Hematopoietic multipotent progenitor cell treated with erythropoietin and hydrocortisone succinate and interleukin-3 and kit ligand, for 6 days (in vitro differentiated cells): Measurements from ENCODE around the gene CACNA1A.
A peak's percentile ranks its signal among the peaks of the same experiment; 100 is the strongest.
"Not testable (repeated sequence)": the region's sequence is repeated elsewhere in the genome, so short reads cannot be mapped to it uniquely, and the experiment has no call there.

Source experiments
- DNase-seq: peaks from one replicate; pipeline ENCODE4 v3.0.0-alpha.2; 2015

The CACNA1A gene

DNA sequence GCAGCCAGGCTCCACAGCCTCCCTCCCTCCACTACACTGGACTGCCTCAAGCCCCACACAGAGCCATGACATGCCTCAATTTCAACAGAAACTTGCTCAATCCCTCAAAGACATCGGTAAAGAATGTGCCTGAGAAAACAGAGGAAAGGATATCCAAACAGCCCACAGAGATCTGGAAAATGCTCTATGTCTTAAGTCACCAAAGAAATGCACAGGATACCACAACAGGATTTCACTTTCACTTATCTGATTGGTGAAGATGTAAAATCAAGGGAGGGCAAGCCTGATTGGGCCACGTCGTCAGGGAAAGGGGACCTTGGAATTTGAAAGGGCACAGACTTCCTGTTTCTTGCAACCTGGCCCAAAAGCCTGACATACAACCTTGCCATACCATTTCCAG is 14.2 kb downstream of the CACNA1A start:
- DNase-seq, result no peak

DNA sequence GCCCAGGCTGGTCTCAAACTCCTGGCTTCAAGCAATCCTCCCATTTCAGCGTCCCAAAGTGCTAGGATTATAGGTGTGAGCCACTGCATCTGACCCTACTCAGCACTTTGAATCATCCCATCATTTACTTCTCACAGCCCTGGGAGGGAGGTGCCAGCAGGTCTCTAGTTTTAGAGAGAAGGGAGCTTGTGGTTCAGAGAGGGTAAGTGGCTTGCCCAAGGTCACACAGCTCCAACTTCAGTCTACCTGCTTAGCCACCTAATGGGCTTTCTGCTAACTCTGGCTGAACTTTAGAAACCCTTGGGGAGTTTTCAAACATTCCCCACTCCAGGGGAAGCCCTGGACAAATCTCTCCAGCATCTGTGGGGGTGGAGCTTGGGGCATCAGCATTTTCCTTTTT is 18.3 kb downstream of the CACNA1A start:
- no peak for DNase-seq

DNA sequence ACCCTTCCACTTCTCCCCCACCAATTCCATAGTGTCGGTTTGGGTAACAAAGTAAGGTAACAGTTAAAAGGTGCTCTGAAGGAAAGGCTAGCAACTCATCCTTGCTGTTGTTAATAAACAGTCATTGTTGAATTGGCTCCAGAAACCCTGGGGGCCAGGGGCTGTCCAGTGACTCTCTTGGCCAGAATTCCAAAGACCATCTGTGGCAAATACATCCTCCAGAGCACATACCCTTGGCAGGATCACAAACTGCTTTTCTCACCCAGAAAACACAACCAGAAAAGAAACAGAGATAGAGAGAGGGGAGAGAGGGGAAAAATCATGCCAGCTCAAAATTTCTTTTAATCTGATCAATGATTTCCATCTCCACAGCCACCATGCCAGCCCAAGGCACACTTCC is 22.1 kb downstream of the CACNA1A start:
- no peak for DNase-seq

- no peak for DNase-seq
Observed at GRCh38 chr19:13483215-13483614, 23.1 kb downstream of the CACNA1A start.

DNA sequence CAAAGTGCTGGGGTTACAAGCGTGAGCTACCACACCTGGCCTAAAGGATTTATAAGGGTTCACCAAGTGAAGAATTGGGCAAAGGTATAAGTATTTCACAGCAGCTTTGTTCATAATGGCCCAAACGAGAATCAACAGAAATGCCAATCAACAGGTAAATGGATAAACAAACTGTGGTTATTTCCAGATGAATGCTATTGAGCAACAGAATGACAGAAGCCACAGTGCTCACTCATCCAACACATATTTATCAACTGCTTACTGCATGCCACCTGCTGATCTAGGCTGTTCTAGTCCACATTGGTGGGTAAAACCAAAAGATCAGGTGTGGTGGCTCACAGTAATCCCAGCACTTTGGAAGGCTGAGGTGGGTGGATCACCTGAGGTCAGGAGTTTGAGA is 27.7 kb downstream of the CACNA1A start:
- DNase-seq, result no peak

DNA sequence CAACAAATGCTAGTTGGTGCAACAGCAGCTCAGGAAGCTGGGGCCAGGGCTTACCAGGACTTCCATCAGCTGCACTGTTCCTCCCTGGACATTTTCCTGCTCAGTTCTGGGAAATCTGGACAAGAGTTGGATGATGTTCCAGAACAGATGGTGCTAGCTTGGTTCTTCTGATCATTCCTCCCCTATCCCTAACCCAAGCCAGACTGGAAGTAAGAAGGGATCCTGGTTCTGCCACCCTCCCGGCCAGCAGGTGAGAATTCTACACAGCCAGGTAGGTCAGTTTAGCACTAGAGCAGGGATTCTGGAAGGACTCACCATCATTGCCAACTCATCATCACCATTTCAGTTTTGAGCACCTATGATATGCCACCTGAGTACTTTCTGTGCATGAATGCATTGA is 30.2 kb downstream of the CACNA1A start:
- no peak for DNase-seq

- no peak for DNase-seq
Observed at GRCh38 chr19:13475044-13475443, 31.2 kb downstream of the CACNA1A start.

GRCh38 chr19:13466697-13467096 is 39.6 kb downstream of the CACNA1A start:
- no peak for DNase-seq

GRCh38 chr19:13463296-13463695 is 43.0 kb downstream of the CACNA1A start:
- peak; percentile 59 for DNase-seq

DNA sequence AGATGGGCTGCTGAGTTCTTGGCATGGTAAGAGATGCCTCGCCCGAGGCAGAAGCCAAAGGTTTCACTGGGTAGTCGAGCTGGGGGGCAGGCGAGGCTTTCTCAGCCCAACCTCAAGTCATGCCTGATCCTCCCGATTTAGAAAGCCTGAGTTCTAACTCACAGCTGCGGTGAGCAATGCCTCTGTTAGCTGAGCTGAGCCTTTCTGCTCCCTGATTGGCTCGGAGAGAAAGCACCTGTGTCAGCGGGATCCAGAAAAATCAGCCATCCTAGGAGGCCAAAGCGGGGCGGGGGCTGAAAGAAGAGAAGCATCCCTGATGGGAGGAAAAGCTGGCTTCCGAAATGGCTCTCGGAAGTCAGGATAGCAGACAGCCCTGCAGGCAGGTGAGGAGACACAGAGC is 44.7 kb downstream of the CACNA1A start:
- DNase-seq, result no peak

DNA sequence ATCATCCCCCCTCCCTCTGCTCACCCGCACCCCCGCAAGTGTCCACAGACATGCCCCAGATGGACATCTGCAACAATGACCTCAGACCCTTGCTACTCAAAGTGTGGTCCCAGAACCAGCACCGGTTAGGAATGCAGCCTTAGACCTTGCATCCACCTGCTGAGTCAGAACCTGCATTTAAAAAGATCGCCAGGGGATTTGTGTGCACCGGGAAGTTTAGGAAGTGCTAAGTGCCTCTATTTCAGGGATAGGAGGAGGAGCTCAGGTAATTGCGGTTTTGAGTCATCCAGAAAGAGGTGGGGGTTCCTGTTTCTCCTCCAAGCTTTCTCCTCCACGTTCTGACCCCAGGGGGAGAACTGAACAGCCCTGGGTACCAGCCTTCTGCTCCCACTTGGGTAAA is 46.2 kb downstream of the CACNA1A start:
- DNase-seq, result no peak

DNA sequence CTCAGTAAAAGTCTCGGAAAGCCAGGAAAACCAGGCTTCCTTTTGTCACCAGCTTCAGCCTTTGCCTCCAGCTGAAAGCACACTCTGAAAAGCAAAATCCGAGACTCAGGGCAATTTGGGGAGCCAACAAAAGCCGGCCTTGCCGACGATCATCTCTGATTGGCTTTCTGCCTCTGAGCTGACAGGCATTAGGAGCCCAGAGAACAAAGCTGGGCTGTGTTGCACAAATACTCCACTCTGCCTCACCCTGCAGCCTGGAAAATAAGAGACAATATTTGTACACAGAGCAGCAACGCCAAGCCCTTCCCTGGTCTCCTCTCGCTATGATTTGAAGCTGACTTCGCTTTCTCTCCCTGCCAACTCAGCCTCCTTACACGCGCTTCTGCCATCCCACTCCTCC is 46.9 kb downstream of the CACNA1A start:
- DNase-seq, result no peak

GRCh38 chr19:13451434-13451995 is 54.8 kb downstream of the CACNA1A start:
- no peak for DNase-seq

DNA sequence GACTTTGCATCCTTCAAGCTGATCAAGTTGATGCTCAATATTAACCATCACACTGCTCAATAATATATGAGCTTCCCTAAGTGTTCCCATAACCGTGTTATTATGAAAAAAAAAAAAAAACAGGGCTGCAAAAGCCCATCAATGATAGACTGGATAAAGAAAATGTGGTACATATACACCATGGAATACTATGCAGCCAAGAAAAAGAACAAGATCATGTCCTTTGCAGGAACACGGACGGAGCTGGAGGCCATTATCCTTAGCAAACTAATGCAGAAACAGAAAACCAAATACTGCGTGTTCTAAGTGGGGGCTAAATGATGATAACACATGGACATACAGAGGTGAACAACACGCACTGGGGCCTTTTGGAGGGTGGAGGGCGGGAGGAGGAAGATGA is 58.3 kb downstream of the CACNA1A start:
- DNase-seq, result no peak

DNA sequence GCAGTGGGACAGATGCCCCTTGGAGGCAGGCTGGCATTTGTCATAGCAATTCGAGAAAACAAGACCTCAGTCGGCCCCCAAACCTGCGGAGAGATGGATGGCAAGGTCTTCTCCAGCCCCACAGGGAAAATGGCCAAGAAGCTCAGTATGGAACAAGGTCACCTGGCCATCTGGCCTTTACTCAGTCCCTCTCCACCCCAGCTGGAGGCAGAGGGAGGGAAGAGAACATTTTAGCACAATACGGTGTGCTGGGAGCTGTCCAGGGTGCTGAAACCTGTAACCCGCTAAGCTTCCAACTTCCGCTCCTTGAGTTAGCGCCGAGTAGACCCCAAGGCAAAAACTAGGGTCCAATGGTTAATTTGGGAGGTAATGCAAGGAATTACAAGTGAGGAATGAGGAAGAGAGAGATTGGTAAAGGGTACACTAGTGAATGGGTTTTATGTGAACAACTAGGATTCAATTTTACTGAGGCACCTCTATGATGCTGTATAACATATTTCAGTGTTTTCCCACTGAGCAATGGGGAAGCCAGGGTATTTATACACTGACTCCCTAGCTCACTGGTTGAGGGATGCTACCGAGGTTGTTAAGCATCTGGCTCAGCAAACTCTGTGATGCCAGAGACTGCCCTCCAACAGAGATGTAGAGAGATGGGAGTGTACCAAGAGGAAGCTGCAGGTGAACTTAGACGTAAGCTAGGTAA is 64.3 kb downstream of the CACNA1A start:
- DNase-seq, result peak; percentile 80

- DNase-seq, result no peak
Observed at GRCh38 chr19:13437919-13438618, 68.2 kb downstream of the CACNA1A start.

- no peak for DNase-seq
Observed at GRCh38 chr19:13436352-13436751, 69.9 kb downstream of the CACNA1A start.

- DNase-seq, result peak; percentile 69
Observed at GRCh38 chr19:13430790-13431582, 75.3 kb downstream of the CACNA1A start.

DNA sequence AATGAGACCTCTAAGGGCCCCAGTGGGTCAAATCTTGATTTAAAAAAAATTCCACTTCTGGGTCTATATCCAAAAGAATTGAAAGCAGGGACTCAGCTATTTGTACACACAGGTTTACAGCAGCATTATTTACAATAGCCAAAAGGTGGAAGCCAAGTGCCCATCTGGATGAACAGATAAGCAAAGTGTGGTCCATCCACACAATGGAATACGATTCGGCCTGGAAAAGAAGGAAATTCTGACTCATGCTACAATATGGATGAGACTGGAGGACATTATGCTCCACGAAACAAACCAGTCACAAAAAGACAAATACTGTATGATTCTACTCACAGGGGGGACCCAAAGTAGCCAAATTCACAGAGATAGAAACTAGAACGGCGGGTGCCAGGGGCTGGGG is 76.7 kb downstream of the CACNA1A start:
- no peak for DNase-seq

- peak; percentile 57 for DNase-seq
Observed at GRCh38 chr19:13428352-13428751, 77.9 kb downstream of the CACNA1A start.

- DNase-seq, result no peak
Observed at GRCh38 chr19:13427273-13428051, 78.8 kb downstream of the CACNA1A start.

DNA sequence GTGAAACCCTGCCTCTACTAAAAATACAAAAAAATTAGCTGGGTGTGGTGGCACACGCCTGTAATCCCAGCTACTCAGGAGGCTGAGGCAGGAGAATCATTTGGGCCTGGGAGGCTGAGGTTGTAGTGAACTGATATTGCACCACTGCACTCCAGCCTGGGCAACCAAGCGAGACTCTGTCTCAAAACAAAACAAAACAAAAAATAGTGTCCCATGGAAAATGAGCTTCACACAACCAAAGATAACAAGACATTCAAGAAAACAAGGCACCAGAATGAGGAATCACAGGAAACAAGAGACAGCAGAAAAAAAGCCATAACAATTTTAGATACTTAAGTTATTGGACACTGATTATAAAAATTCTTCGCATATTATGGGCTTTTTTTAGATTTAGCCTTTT is 80.4 kb downstream of the CACNA1A start:
- not testable (repeated sequence) for DNase-seq

DNA sequence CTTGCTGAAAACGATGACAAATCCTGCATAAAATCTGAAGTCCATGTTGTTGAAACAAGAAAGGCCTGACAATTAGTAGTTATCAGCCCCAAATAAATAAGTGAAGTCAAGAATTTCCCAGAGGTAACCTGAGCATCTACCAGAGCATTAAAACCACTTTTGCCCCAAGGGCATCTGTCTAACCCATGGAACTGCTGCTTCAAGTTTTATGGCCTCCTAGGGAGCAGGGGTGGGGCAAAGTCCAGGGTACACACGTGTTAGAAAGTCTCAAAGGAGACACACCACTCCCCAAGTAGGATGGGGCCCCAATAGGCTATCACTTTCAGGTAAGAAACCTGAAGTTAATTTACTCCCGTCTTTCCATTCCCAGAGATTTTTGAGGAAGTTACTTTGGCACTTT is 81.1 kb downstream of the CACNA1A start:
- no peak for DNase-seq
